PC-9 (cell line): Measurements from ENCODE around the gene RAD23A. TPM values are rescaled to one million over a fixed set of nuclear protein-coding genes. Genes with fewer than 3 reads are reported as not detected.

Experiments used
- BruUV-seq: library from RNA; stranded (reverse); fragments of 400-500 nt; replicated peaks from 2 replicates; lab custom pipeline; 2021; lab: Mats Ljungman, UMichigan
- CTCF ChIA-PET: fragments of 300-600 bp; sonication (Branson Sonifier 250); formaldehyde crosslinking; loops from one replicate; lab custom pipeline; 2022; ENCODE audit warnings: antibody characterized with exemption; lab: Charles Lee
- POLR2A ChIA-PET: fragments of 300-600 bp; sonication (Branson Sonifier 250); formaldehyde crosslinking; loops from one replicate; lab custom pipeline; 2022; ENCODE audit warnings: antibody characterized with exemption; ENCODE audit not compliant: unreplicated experiment; lab: Charles Lee
- DNase-seq, 2 experiments: peaks; one replicate each; pipeline versions ENCODE4 v3.0.0 to v3.0.0-alpha.2; 2015 to 2022; ENCODE audit warnings: mixed read lengths in 1 of 2
- H2AFZ ChIP-seq: fragments of 200-600 bp; sonication (generic); 2 replicates; pipeline ENCODE4 v1.8.1; 2017; ENCODE audit warnings: antibody characterized with exemption
- H3F3A ChIP-seq: fragments of 200-600 bp; sonication (generic); 2 replicates; pipeline ENCODE4 v1.8.1; 2017; ENCODE audit warnings: antibody characterized with exemption, mild to moderate bottlenecking, low read depth; ENCODE audit not compliant: insufficient read depth
- H3K27ac ChIP-seq: fragments of 200-600 bp; sonication (generic); 2 replicates; pipeline ENCODE4 v1.6.1; 2016; ENCODE audit warnings: mixed run types
- H3K27me3 ChIP-seq: fragments of 200-600 bp; sonication (generic); 2 replicates; pipeline ENCODE4 v1.6.1; 2016; ENCODE audit warnings: low read depth, mixed run types; ENCODE audit not compliant: insufficient read depth
- H3K36me3 ChIP-seq: fragments of 200-600 bp; sonication (generic); 2 replicates; pipeline ENCODE4 v1.6.1; 2016; ENCODE audit warnings: low read depth, mixed run types
- H3K4me1 ChIP-seq: fragments of 200-600 bp; sonication (generic); replicated peaks from 2 replicates; pipeline ENCODE4 v1.6.1; 2016; ENCODE audit warnings: mixed run types; ENCODE audit not compliant: insufficient read depth
- H3K4me2 ChIP-seq: fragments of 200-600 bp; sonication (generic); 2 replicates; pipeline ENCODE4 v1.6.1; 2017; ENCODE audit warnings: mixed run types
- H3K4me3 ChIP-seq: fragments of 200-600 bp; sonication (generic); 2 replicates; pipeline ENCODE4 v1.6.1; 2016; ENCODE audit warnings: mixed run types
- H3K79me2 ChIP-seq: fragments of 200-600 bp; sonication (generic); 2 replicates; pipeline ENCODE4 v1.6.1; 2017; ENCODE audit warnings: low read depth, mixed run types
- H3K9me2 ChIP-seq: fragments of 200-600 bp; sonication (generic); 2 replicates; pipeline ENCODE4 v1.8.1; 2017; ENCODE audit warnings: mild to moderate bottlenecking; ENCODE audit not compliant: insufficient read depth
- H3K9me3 ChIP-seq: fragments of 200-600 bp; sonication (generic); 2 replicates; pipeline ENCODE4 v1.8.1; 2016; ENCODE audit warnings: low read depth; ENCODE audit not compliant: insufficient read depth
- H4K20me1 ChIP-seq: fragments of 200-600 bp; sonication (generic); 2 replicates; pipeline ENCODE4 v1.8.1; 2017; ENCODE audit not compliant: insufficient read depth
- EZH2 ChIP-seq: fragments of 200-600 bp; sonication (generic); IDR thresholded peaks from 2 replicates; pipeline ENCODE4 v1.8.0; 2017; ENCODE audit warnings: antibody characterized with exemption, low read depth
- intact Hi-C: fragments of 100-400 bp; cut with micrococcal nuclease; formaldehyde crosslinking; loops from one replicate; pipeline ENCODE4 v1.10.0; 2022; ENCODE audit not compliant: unreplicated experiment
- total RNA-seq: library from RNA; stranded (reverse); gene quantifications from 2 replicates; pipeline ENCODE4 v1.2.3, GENCODE V29; 2021
- TF ChIP-seq, protein P1 (sequence below): fragments of 200-600 bp; sonication (generic); conservative IDR thresholded peaks from 2 replicates; pipeline ENCODE4 v1.6.1; 2017; ENCODE audit warnings: mixed run types, antibody characterized with exemption, mild to moderate bottlenecking, moderate library complexity

Gene RAD23A
- total RNA-seq, 1 experiment from 2014 or later, result 186 TPM

GRCh38 chr19:12987781-12988180 is 42.1 kb downstream of the RAD23A start:
- Histone ChIP-seq H2AFZ (no peak overlapping the region), H3K4me3 (no peak overlapping the region), H3K79me2 (no peaks in the 10 kb centered on the region), H3F3A (peaks cover 26% of the 10 kb centered on the region; the same call in 1 of the 2 replicates), H3K9me2 (no peaks in the 10 kb centered on the region), H3K9me3 (no peaks in the 10 kb centered on the region), H3K27ac (no peak overlapping the region), H4K20me1 (no peaks in the 10 kb centered on the region), H3K4me2 (no peak overlapping the region), H3K4me1 (peaks cover 15% of the 10 kb centered on the region), H3K36me3 (no peaks in the 10 kb centered on the region), H3K27me3 (peaks cover 4% of the 10 kb centered on the region; the same call in 1 of the 2 replicates)
- ChIA-PET CTCF (no interaction called here), POLR2A (no interaction called here)
- intact Hi-C loops, result no loop called here
- TF ChIP-seq, protein P1, sequence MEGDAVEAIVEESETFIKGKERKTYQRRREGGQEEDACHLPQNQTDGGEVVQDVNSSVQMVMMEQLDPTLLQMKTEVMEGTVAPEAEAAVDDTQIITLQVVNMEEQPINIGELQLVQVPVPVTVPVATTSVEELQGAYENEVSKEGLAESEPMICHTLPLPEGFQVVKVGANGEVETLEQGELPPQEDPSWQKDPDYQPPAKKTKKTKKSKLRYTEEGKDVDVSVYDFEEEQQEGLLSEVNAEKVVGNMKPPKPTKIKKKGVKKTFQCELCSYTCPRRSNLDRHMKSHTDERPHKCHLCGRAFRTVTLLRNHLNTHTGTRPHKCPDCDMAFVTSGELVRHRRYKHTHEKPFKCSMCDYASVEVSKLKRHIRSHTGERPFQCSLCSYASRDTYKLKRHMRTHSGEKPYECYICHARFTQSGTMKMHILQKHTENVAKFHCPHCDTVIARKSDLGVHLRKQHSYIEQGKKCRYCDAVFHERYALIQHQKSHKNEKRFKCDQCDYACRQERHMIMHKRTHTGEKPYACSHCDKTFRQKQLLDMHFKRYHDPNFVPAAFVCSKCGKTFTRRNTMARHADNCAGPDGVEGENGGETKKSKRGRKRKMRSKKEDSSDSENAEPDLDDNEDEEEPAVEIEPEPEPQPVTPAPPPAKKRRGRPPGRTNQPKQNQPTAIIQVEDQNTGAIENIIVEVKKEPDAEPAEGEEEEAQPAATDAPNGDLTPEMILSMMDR, result no peak
- no peak for TF ChIP-seq EZH2
- BruUV-seq, result no TSS peak
- no peak for DNase-seq

DNA sequence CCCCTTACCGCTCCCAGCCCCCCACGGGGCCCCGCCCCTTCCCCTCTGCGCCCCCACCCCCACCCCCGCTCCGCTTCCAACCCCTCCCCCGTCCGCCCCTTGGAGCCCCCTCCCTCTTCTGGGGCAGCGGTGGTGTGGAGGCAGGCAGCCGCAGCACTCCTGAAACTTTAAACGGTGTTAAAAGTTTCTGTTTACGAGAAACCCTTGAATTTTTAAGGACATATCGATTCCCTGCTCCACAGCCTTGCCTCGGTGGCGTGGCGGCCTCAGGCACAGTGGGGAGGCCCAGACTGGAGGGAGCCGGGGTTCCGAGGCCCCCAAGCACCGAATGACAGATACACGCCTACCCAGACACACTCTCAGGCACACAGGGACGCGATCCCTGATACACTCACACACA is 44.8 kb downstream of the RAD23A start:
- H3K4me1 ChIP-seq, result peaks cover 6% of the 10 kb centered on the region
- no peaks in the 10 kb centered on the region for H3K79me2 ChIP-seq
- no peaks in the 10 kb centered on the region for H4K20me1 ChIP-seq
- ChIA-PET CTCF (no interaction called here), POLR2A (no interaction called here)
- H3K27me3 ChIP-seq, result peaks cover 12% of the 10 kb centered on the region
- H3K4me3 ChIP-seq, result no peak overlapping the region
- H3K9me3 ChIP-seq, result no peaks in the 10 kb centered on the region
- H3F3A ChIP-seq, result peaks cover 23% of the 10 kb centered on the region; the same call in 1 of the 2 replicates
- no TSS peak for BruUV-seq
- H2AFZ ChIP-seq, result no peak overlapping the region
- intact Hi-C loops, result no loop called here
- no peaks in the 10 kb centered on the region for H3K9me2 ChIP-seq
- no peak for TF ChIP-seq EZH2
- TF ChIP-seq, protein P1, result no peak
- no peaks in the 10 kb centered on the region for H3K36me3 ChIP-seq
- H3K27ac ChIP-seq, result no peak overlapping the region
- H3K4me2 ChIP-seq, result no peak overlapping the region
- no peak for DNase-seq

DNA sequence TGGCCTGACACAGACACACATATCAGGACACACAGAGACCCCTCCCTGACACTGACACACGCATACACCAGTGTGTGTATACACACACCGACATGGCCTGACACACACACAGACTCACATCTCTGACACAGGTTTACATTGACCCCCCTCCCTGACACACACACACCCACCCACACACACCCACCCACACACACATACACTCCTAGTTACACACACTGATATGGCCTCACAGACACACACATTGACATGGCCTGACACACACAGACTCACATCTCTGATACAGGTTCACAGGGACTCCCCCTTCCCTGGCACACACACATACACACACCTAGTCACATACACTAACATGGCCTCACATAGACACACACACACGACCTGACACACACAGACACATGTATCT is 45.2 kb downstream of the RAD23A start:
- no TSS peak for BruUV-seq
- intact Hi-C loops, result no loop called here
- H3F3A ChIP-seq, result peaks cover 20% of the 10 kb centered on the region; the same call in 1 of the 2 replicates
- H3K36me3 ChIP-seq, result no peaks in the 10 kb centered on the region
- H3K4me2 ChIP-seq, result no peak overlapping the region
- POLR2A ChIA-PET, result no interaction called here
- peaks cover 5% of the 10 kb centered on the region; the same call in 1 of the 2 replicates for H3K4me1 ChIP-seq
- no peaks in the 10 kb centered on the region for H3K79me2 ChIP-seq
- no peak for DNase-seq
- CTCF ChIA-PET, result no interaction called here
- H3K9me3 ChIP-seq, result no peaks in the 10 kb centered on the region
- no peaks in the 10 kb centered on the region for H4K20me1 ChIP-seq
- H3K4me3 ChIP-seq, result no peak overlapping the region
- H2AFZ ChIP-seq, result no peak overlapping the region
- H3K27ac ChIP-seq, result no peak overlapping the region
- H3K9me2 ChIP-seq, result no peaks in the 10 kb centered on the region
- TF ChIP-seq, protein P1, result no peak
- TF ChIP-seq EZH2, result no peak
- H3K27me3 ChIP-seq, result peaks cover 12% of the 10 kb centered on the region
